PC-9 (cell line): ENCODE data around the gene GMIP.

Experiments
- CTCF ChIP-seq: fragments of 200-600 bp; sonication (generic); conservative IDR thresholded peaks from 2 replicates; pipeline ENCODE4 v1.6.1; 2017; ENCODE audit warnings: mixed run types, antibody characterized with exemption, mild to moderate bottlenecking, moderate library complexity
- EZH2 ChIP-seq: fragments of 200-600 bp; sonication (generic); IDR thresholded peaks from 2 replicates; pipeline ENCODE4 v1.8.0; 2017; ENCODE audit warnings: antibody characterized with exemption, low read depth

DNA sequence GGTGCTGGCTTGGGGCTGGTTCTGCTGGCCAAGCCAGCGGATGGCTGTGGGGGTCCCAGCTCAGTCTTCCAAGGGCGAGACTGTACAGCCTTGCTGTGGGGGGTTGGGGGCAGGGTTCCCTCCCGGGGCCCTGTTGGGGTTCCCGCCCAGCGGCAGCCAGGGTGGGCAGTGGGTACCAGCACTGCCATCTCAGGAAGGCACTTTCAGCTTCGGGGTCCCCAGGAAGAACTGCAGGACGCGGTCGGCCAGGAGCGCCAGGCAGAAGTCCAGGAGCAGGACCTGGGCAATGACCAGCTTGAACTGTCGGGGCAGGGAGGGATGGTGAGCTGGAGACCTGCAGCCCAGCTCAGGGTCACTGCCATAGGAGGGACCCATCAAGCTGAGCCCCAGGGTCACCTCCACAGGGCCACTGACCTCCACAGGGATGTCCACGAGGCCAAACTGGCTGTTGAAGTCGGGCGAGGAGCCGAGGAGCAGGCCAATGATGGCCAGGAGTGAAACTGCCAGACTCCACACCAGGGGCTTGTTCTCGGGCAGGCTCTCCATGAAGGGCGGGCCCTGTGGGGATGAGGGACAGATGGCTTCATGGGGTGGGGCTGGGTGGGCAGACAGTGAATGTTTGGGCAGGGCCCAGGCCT lies 1.9 kb upstream of the GMIP start:
- TF ChIP-seq CTCF, result no peak
- TF ChIP-seq EZH2, result no peak
